DMS53 (cell line): ENCODE measurements around the gene GATA3.

Experiments
- DNase-seq: peaks from one replicate; lab custom pipeline; 2025; lab: John Stamatoyannopoulos, UW

Gene GATA3

GRCh38 chr10:8051109-8051821, 3.2 kb upstream of the GATA3 start:
- DNase-seq = no peak

GRCh38 chr10:8051851-8052257, 2.6 kb upstream of the GATA3 start:
- no peak for DNase-seq

- DNase-seq = no peak
These were observed 2.0 kb upstream of the GATA3 start for GRCh38 chr10:8052341-8052955.

GRCh38 chr10:8052956-8053445, 1.5 kb upstream of the GATA3 start:
- DNase-seq = no peak

GRCh38 chr10:8053446-8054243, 843 bp upstream of the GATA3 start:
- peak; percentile 21 for DNase-seq

GRCh38 chr10:8054244-8054493, 319 bp upstream of the GATA3 start:
- DNase-seq = no peak

GRCh38 chr10:8055420-8056349, 1.2 kb downstream of the GATA3 start:
- DNase-seq = no peak

GRCh38 chr10:8056378-8056777, 1.9 kb downstream of the GATA3 start:
- no peak for DNase-seq

GRCh38 chr10:8056871-8057331, 2.4 kb downstream of the GATA3 start:
- no peak for DNase-seq

- DNase-seq = no peak
These were observed 3.3 kb downstream of the GATA3 start for GRCh38 chr10:8057636-8058273.

GRCh38 chr10:8058274-8059111, 4.0 kb downstream of the GATA3 start:
- no peak for DNase-seq

GRCh38 chr10:8059191-8059936, 4.9 kb downstream of the GATA3 start:
- DNase-seq = no peak

- no peak for DNase-seq
These were observed 5.7 kb downstream of the GATA3 start for GRCh38 chr10:8060010-8060703.

- DNase-seq = no peak
These were observed 6.2 kb downstream of the GATA3 start for GRCh38 chr10:8060704-8061121.

- no peak for DNase-seq
These were observed 7.1 kb downstream of the GATA3 start for GRCh38 chr10:8061274-8062211.

GRCh38 chr10:8063128-8063908, 8.8 kb downstream of the GATA3 start:
- DNase-seq = no peak

- no peak for DNase-seq
These were observed 9.4 kb downstream of the GATA3 start for GRCh38 chr10:8063935-8064334.
